Spleen (tissue), 13 donors: ENCODE measurements around the gene PLK1. TPM values are rescaled to one million over a fixed set of nuclear protein-coding genes. Genes with fewer than 3 reads are reported as not detected.
"Not testable (repeated sequence)": the region's sequence is repeated elsewhere in the genome, so short reads cannot be mapped to it uniquely, and the experiment has no call there.

Experiments used
- DNase-seq: peaks from one replicate; pipeline ENCODE4 v3.0.0-alpha.2; 2020
- H3K27ac ChIP-seq, 8 donors: fragments of 200-600 bp; sonication (generic) in 7 of 8; 1 replicate in 4 of 8; 2 replicates in 4 of 8; pipeline versions ENCODE4 v1.5.0 to v1.8.0; 2016 to 2021; ENCODE audit warnings: inconsistent platforms in 4 of 8, mild to moderate bottlenecking in 4 of 8, moderate library complexity in 1 of 8
- H3K27me3 ChIP-seq, 7 donors: fragments of 200-600 bp; sonication (generic) in 6 of 7; replicated peaks in 1 of 7; 1 replicate in 4 of 7; 2 replicates in 3 of 7; pipeline versions ENCODE4 v1.5.0 to v1.8.0; 2016 to 2021; ENCODE audit warnings: inconsistent platforms in 3 of 7, mild to moderate bottlenecking in 1 of 7
- H3K36me3 ChIP-seq, 6 donors: fragments of 200-600 bp; sonication (generic) in 5 of 6; 1 replicate in 4 of 6; 2 replicates in 2 of 6; pipeline versions ENCODE4 v1.5.0 to v1.8.0; 2016 to 2021; ENCODE audit warnings: inconsistent platforms in 2 of 6
- H3K4me1 ChIP-seq, 6 donors: fragments of 200-600 bp; sonication (generic) in 5 of 6; 1 replicate in 3 of 6; 2 replicates in 3 of 6; pipeline versions ENCODE4 v1.5.0 to v1.8.0; 2016 to 2021; ENCODE audit warnings: inconsistent platforms in 3 of 6
- H3K4me3 ChIP-seq, 8 donors: fragments of 200-600 bp; sonication (generic) in 7 of 8; 1 replicate in 4 of 8; 2 replicates in 4 of 8; pipeline versions ENCODE4 v1.5.0 to v1.8.0; 2016 to 2021; ENCODE audit warnings: inconsistent platforms in 4 of 8, mild to moderate bottlenecking in 4 of 8, moderate library complexity in 2 of 8
- H3K9me3 ChIP-seq, 8 donors: fragments of 200-600 bp; sonication (generic) in 7 of 8; 1 replicate in 4 of 8; 2 replicates in 4 of 8; pipeline versions ENCODE4 v1.5.0 to v1.8.0; 2016 to 2021; ENCODE audit warnings: inconsistent platforms in 4 of 8
- CTCF ChIP-seq, 11 experiments: fragments of 200-600 bp in 7 of 11; fragments of 450-650 bp in 4 of 11; sonication (generic) in 4 of 11; IDR thresholded peaks in 8 of 11; conservative IDR thresholded peaks in 3 of 11; 1 replicate in 7 of 11; 2 replicates in 4 of 11; pipeline versions ENCODE4 v1.4.0 to v1.8.0; 2016 to 2021; ENCODE audit warnings: antibody characterized with exemption in 11 of 11, inconsistent platforms in 4 of 11, mild to moderate bottlenecking in 1 of 11
- POLR2A ChIP-seq, 3 donors: fragments of 450-650 bp; IDR thresholded peaks; one replicate each; pipeline ENCODE4 v1.5.1; 2017; ENCODE audit warnings: antibody characterized with exemption in 3 of 3, mild to moderate bottlenecking in 1 of 3
- POLR2AphosphoS5 ChIP-seq, 3 donors: sonication (generic); formaldehyde crosslinking; IDR thresholded peaks; one replicate each; pipeline ENCODE4 v1.5.1; 2017; ENCODE audit warnings: antibody characterized with exemption in 3 of 3
- WGBS, 5 donors: extraction: QIAGEN DNeasy Blood & Tissue Kit in 3 of 5; methylation state at CpG; one replicate each; pipeline versions ENCODE4 v1.1.5 to v1.1.7; 2013 to 2018; 5-methylcytosine and 5-hydroxymethylcytosine counted together
- intact Hi-C: fragments of 100-400 bp; cut with DNase I; formaldehyde crosslinking; loops from one replicate; pipeline ENCODE4 v1.15.0; 2023; ENCODE audit warnings: low total_unique reads
- long read RNA-seq, 2 donors: transcript quantifications; one replicate each; lab custom pipeline, GENCODE V29; 2026
- polyA plus RNA-seq, 3 donors: library from polyadenylated mRNA; stranded (reverse); fragments of 200-250 nt; gene quantifications; one replicate each; pipeline ENCODE4 v1.2.1, GENCODE V29; 2013
- total RNA-seq, 7 donors: library from RNA; depleted of rRNA in 3 of 7; stranded (reverse); fragments of >200 nt in 3 of 7; fragmentation: NEBNext Ultra II Directional in 4 of 7; extraction: Animal tissue kit (Norgen Biotek cat#: 25700) in 4 of 7; gene quantifications; one replicate each; pipeline versions ENCODE4 v1.1.0 to v1.2.1, GENCODE V29; 2016 to 2021
- donor health status: healthy with polysubstance abuse.
- donor health status: DM: no; HTN: no; CAD: no; lungs with moderate emphysema.
- donor health status: DM: no; HTN: no; CAD: no.
- donor health status: Bipolar disorder and iron deficiency.
- donor health status: healthy.
- donor health status: DM: no; HTN: no; CAD: no.
- donor health status: DM: yes; HTN: yes; CAD: no.

PLK1 gene
- 10 to 100 TPM in 3 of 7 donors, 1 to 10 TPM in 4; 4.8 to 19.4 (median 8.4) TPM for total RNA-seq
- 1 to 10 TPM; 2.0 to 6.9 (median 6.4) TPM for polyA plus RNA-seq
- long read RNA-seq, donor 1, transcript PLK1-201 (10 exons, 2,227 nt): major isoform, 5 of 5 reads
- long read RNA-seq, donor 1, partial matches to known transcripts: 0 of 5 reads
- long read RNA-seq, donor 1, other reads (novel, unspliced or antisense): 0 of 5 reads
- long read RNA-seq, donor 2, full-length matches to known transcripts: 7 of 7 reads
- long read RNA-seq, donor 2, partial matches to known transcripts: 0 of 7 reads
- long read RNA-seq, donor 2, other reads (novel, unspliced or antisense): 0 of 7 reads

- Histone ChIP-seq H3K4me3 (peak within 1 kb of the TSS; percentile 34 to 81 (median 60)), H3K27ac (peak within 1 kb of the TSS in 2 of 8 donors; percentile 29 to 65), H3K4me1 (peaks cover 0 to 49% (median 19%) of the 10 kb centered on the region in 6 donors), H3K27me3 (peaks cover 0 to 13% (median 0%) of the 10 kb centered on the region in 7 donors), H3K9me3 (no peaks in the 10 kb centered on the region), H3K36me3 (peaks cover 0 to 69% (median 10%) of the 10 kb centered on the region in 6 donors)
- intact Hi-C loops: no loop called here
- peak in 1 of 11 experiments; percentile 26 for TF ChIP-seq CTCF (IDR thresholded peaks at IDR 0.05 in 8 of 11, conservative IDR thresholded peaks at IDR 0.05 in 3 of 11)
- TF ChIP-seq POLR2AphosphoS5 (IDR thresholded peaks at IDR 0.05): peak; percentile 25 to 79 (median 63)
- no peak for TF ChIP-seq POLR2A (IDR thresholded peaks at IDR 0.05)
- peak; percentile 92 for DNase-seq
- WGBS, 5 donors: 1 to 2% (median 1%) methylated on average over 26 to 75 of the region's 75 CpGs
Measured at GRCh38 chr16:23678430-23679273, at the start of gene PLK1. PLK1 (plus strand) TSS chr16:23678889; CDS start chr16:23678933, 44 bp downstream.

- no peak overlapping the region for H3K27ac ChIP-seq
- no peak for TF ChIP-seq POLR2A (IDR thresholded peaks at IDR 0.05)
- TF ChIP-seq POLR2AphosphoS5 (IDR thresholded peaks at IDR 0.05): no peak
- no peak for TF ChIP-seq CTCF (IDR thresholded peaks at IDR 0.05 in 8 of 11, conservative IDR thresholded peaks at IDR 0.05 in 3 of 11)
- no peak for DNase-seq
- no peaks in the 10 kb centered on the region for H3K27me3 ChIP-seq
- peaks cover 2 to 89% (median 54%) of the 10 kb centered on the region in 6 donors for H3K36me3 ChIP-seq
- intact Hi-C loops: no loop called here
- 93 to 97% (median 95%) methylated on average over 8 of the region's 8 CpGs for WGBS, 5 donors
- H3K4me1 ChIP-seq: no peaks in the 10 kb centered on the region
- H3K9me3 ChIP-seq: no peaks in the 10 kb centered on the region
- no peak overlapping the region for H3K4me3 ChIP-seq
Measured at GRCh38 chr16:23629516-23629915, 49.2 kb upstream of the PLK1 start.

- H3K4me3 ChIP-seq, H3K27ac ChIP-seq, DNase-seq, H3K4me1 ChIP-seq, H3K27me3 ChIP-seq, intact Hi-C loops, H3K9me3 ChIP-seq: not testable (repeated sequence)
- H3K36me3 ChIP-seq: peaks cover 0 to 89% (median 51%) of the 10 kb centered on the region in 6 donors
- WGBS, 5 donors: 94 to 99% (median 98%) methylated on average over 3 of the region's 3 CpGs
Measured at GRCh38 chr16:23631874-23632273, 46.8 kb upstream of the PLK1 start.

GRCh38 chr16:23634461-23635036, 44.1 kb upstream of the PLK1 start:
- TF ChIP-seq POLR2A (IDR thresholded peaks at IDR 0.05) (no peak), POLR2AphosphoS5 (IDR thresholded peaks at IDR 0.05) (no peak), CTCF (IDR thresholded peaks at IDR 0.05 in 8 of 11, conservative IDR thresholded peaks at IDR 0.05 in 3 of 11) (no peak)
- intact Hi-C loops: no loop called here
- Histone ChIP-seq H3K27me3 (no peaks in the 10 kb centered on the region), H3K4me1 (peaks cover 0 to 14% (median 2%) of the 10 kb centered on the region in 6 donors), H3K4me3 (no peak overlapping the region), H3K27ac (no peak overlapping the region), H3K9me3 (no peaks in the 10 kb centered on the region), H3K36me3 (peaks cover 0 to 80% (median 38%) of the 10 kb centered on the region in 6 donors)
- WGBS, 5 donors: 93 to 98% (median 96%) methylated on average over 4 of the region's 4 CpGs
- DNase-seq: no peak
